ENCODE measurements around the gene VGLL4.

- no peak for TF ChIP-seq CTCF (IDR thresholded peaks at IDR 0.05; ENCODE audit: insufficient read depth, low read length, poor library complexity, severe bottlenecking)
- TF ChIP-seq EZH2phosphoT487 (conservative IDR thresholded peaks at IDR 0.05; ENCODE audit: low read length), result no peak
Measured at GRCh38 chr3:11539677-11540076, 104.0 kb downstream of the VGLL4 start.
